Measurements from ENCODE around the gene BEX2.

The BEX2 gene

GRCh38 chrX:103347682-103348397, 37.0 kb upstream of the BEX2 start:
- Histone ChIP-seq H3K4me3 (replicated peaks; ENCODE audit: low read depth, low read length) (no peak overlapping the region), H3K27me3 (replicated peaks; ENCODE audit: control insufficient read depth, insufficient read depth, low read length) (no peaks in the 10 kb centered on the region), H3K36me3 (ENCODE audit: control insufficient read depth, insufficient read depth, low read length) (no peaks in the 10 kb centered on the region)
- no peak for DNase-seq (ENCODE audit: extremely low read depth, insufficient read length)
- no peak for TF ChIP-seq CTCF (IDR thresholded peaks at IDR 0.05; ENCODE audit: insufficient read depth, low read length, poor library complexity, severe bottlenecking)

GRCh38 chrX:103344606-103345005, 33.8 kb upstream of the BEX2 start:
- no peak overlapping the region for H3K4me3 ChIP-seq (replicated peaks; ENCODE audit: low read depth, low read length)
- H3K36me3 ChIP-seq (ENCODE audit: control insufficient read depth, insufficient read depth, low read length), result no peaks in the 10 kb centered on the region
- H3K27me3 ChIP-seq (replicated peaks; ENCODE audit: control insufficient read depth, insufficient read depth, low read length), result no peaks in the 10 kb centered on the region
- DNase-seq (ENCODE audit: extremely low read depth, insufficient read length), result no peak
- TF ChIP-seq CTCF (IDR thresholded peaks at IDR 0.05; ENCODE audit: insufficient read depth, low read length, poor library complexity, severe bottlenecking), result no peak

- H3K27me3 ChIP-seq (replicated peaks; ENCODE audit: control insufficient read depth, insufficient read depth, low read length), result no peaks in the 10 kb centered on the region
- H3K36me3 ChIP-seq (ENCODE audit: control insufficient read depth, insufficient read depth, low read length), result no peaks in the 10 kb centered on the region
- no peak overlapping the region for H3K4me3 ChIP-seq (replicated peaks; ENCODE audit: low read depth, low read length)
- peak; percentile 68 for TF ChIP-seq CTCF (IDR thresholded peaks at IDR 0.05; ENCODE audit: insufficient read depth, low read length, poor library complexity, severe bottlenecking)
- DNase-seq (ENCODE audit: extremely low read depth, insufficient read length), result no peak
Observed at GRCh38 chrX:103343105-103343504, 32.3 kb upstream of the BEX2 start.

- no peak for TF ChIP-seq CTCF (IDR thresholded peaks at IDR 0.05; ENCODE audit: insufficient read depth, low read length, poor library complexity, severe bottlenecking)
- H3K4me3 ChIP-seq (replicated peaks; ENCODE audit: low read depth, low read length), result no peak overlapping the region
- H3K36me3 ChIP-seq (ENCODE audit: control insufficient read depth, insufficient read depth, low read length), result no peaks in the 10 kb centered on the region
- DNase-seq (ENCODE audit: extremely low read depth, insufficient read length), result no peak
- H3K27me3 ChIP-seq (replicated peaks; ENCODE audit: control insufficient read depth, insufficient read depth, low read length), result no peaks in the 10 kb centered on the region
Observed at GRCh38 chrX:103338663-103339062, 27.9 kb upstream of the BEX2 start.

GRCh38 chrX:103330681-103331288, 20.0 kb upstream of the BEX2 start:
- Histone ChIP-seq H3K27me3 (replicated peaks; ENCODE audit: control insufficient read depth, insufficient read depth, low read length) (no peaks in the 10 kb centered on the region), H3K36me3 (ENCODE audit: control insufficient read depth, insufficient read depth, low read length) (no peaks in the 10 kb centered on the region), H3K4me3 (replicated peaks; ENCODE audit: low read depth, low read length) (no peak overlapping the region)
- no peak for DNase-seq (ENCODE audit: extremely low read depth, insufficient read length)
- TF ChIP-seq CTCF (IDR thresholded peaks at IDR 0.05; ENCODE audit: insufficient read depth, low read length, poor library complexity, severe bottlenecking), result no peak
